Right lobe of liver (tissue), 4 donors: ENCODE data around the gene USP47.

Source experiments
- CTCF ChIP-seq, 4 donors: fragments of 200-600 bp in 3 of 4; fragments of 450-650 bp in 1 of 4; IDR thresholded peaks; one replicate each; pipeline versions ENCODE4 v1.5.1 to v1.8.0; 2016 to 2022; ENCODE audit warnings: antibody characterized with exemption in 4 of 4, mild to moderate bottlenecking in 2 of 4
- POLR2A ChIP-seq: fragments of 450-650 bp; IDR thresholded peaks from one replicate; pipeline ENCODE4 v1.6.1; 2017; ENCODE audit warnings: antibody characterized with exemption, mild to moderate bottlenecking
- donor health status: DM: no; HTN: no; CAD: no.
- donor health status: DM: no; HTN: no; CAD: no.
- donor health status: DM: no; HTN: yes; CAD: no.

- TF ChIP-seq CTCF (IDR thresholded peaks at IDR 0.05) (no peak), POLR2A (no peak)
Observed at GRCh38 chr11:11958403-11959231, 116.8 kb downstream of the USP47 start.
